HepG2 (cell line): ENCODE data around the gene ZNF749. TPM values are rescaled to one million over a fixed set of nuclear protein-coding genes. Genes with fewer than 3 reads are reported as not detected.
A peak's percentile ranks its signal among the peaks of the same experiment; 100 is the strongest.

ENCODE experiments used
- AHR ChIP-seq: IDR thresholded peaks from 2 replicates; pipeline ENCODE4 v1.6.1; 2018; ENCODE audit warnings: missing genetic modification reagents, missing compliant biosample characterization
- IRF2 ChIP-seq: IDR thresholded peaks from 2 replicates; pipeline ENCODE4 v1.6.1; 2018; ENCODE audit warnings: missing genetic modification reagents, missing compliant biosample characterization
- KAT2B ChIP-seq: fragments of 150-350 bp; IDR thresholded peaks from 2 replicates; pipeline ENCODE4 v1.6.1; 2014; ENCODE audit warnings: low read depth, low read length, borderline replicate concordance
- KLF15 ChIP-seq: sonication (generic); formaldehyde crosslinking; IDR thresholded peaks from 2 replicates; pipeline ENCODE4 v1.8.1; 2023; ENCODE audit warnings: borderline replicate concordance, mild to moderate bottlenecking, inconsistent platforms, missing genetic modification reagents, mixed read lengths
- MATR3 ChIP-seq: sonication (generic); formaldehyde crosslinking; IDR thresholded peaks from 2 replicates; pipeline ENCODE4 v1.4.0; 2020; ENCODE audit warnings: missing genetic modification reagents
- MEIS1 ChIP-seq: sonication (generic); formaldehyde crosslinking; IDR thresholded peaks from 2 replicates; pipeline ENCODE4 v1.9.0; 2021; ENCODE audit warnings: mild to moderate bottlenecking, missing genetic modification reagents, moderate library complexity, borderline replicate concordance
- MTF2 ChIP-seq: sonication (generic); formaldehyde crosslinking; IDR thresholded peaks from 2 replicates; pipeline ENCODE4 v1.5.0; 2020; ENCODE audit warnings: missing genetic modification reagents, borderline replicate concordance
- POLR2AphosphoS5 ChIP-seq: IDR thresholded peaks from 2 replicates; pipeline ENCODE4 v1.6.1; 2012; ENCODE audit warnings: low read depth, low read length
- SATB2 ChIP-seq: sonication (generic); formaldehyde crosslinking; IDR thresholded peaks from 2 replicates; pipeline ENCODE4 v1.5.0; 2020; ENCODE audit warnings: missing genetic modification reagents
- SOX5 ChIP-seq: IDR thresholded peaks from 2 replicates; pipeline ENCODE4 v1.6.1; 2016; ENCODE audit warnings: borderline replicate concordance
- THAP11 ChIP-seq: IDR thresholded peaks from 2 replicates; pipeline ENCODE4 v1.6.1; 2016; ENCODE audit warnings: missing biosample characterization, missing genetic modification reagents
- TSC22D2 ChIP-seq: sonication (generic); formaldehyde crosslinking; IDR thresholded peaks from 2 replicates; pipeline ENCODE4 v1.5.1; 2020; ENCODE audit warnings: missing genetic modification reagents, mild to moderate bottlenecking, borderline replicate concordance
- ZNF260 ChIP-seq: sonication (generic); formaldehyde crosslinking; IDR thresholded peaks from 2 replicates; pipeline ENCODE4 v1.4.0; 2020; ENCODE audit warnings: missing genetic modification reagents, low read depth, mild to moderate bottlenecking, borderline replicate concordance
- ZNF34 ChIP-seq: sonication (generic); formaldehyde crosslinking; IDR thresholded peaks from 2 replicates; pipeline ENCODE4 v1.4.0; 2020; ENCODE audit warnings: mild to moderate bottlenecking, missing genetic modification reagents, borderline replicate concordance
- ZNF547 ChIP-seq: sonication (generic); formaldehyde crosslinking; IDR thresholded peaks from 2 replicates; pipeline ENCODE4 v1.5.1; 2020; ENCODE audit warnings: mild to moderate bottlenecking, missing genetic modification reagents
- ZNF577 ChIP-seq: sonication (generic); formaldehyde crosslinking; IDR thresholded peaks from 2 replicates; pipeline ENCODE4 v1.4.0; 2020; ENCODE audit warnings: mild to moderate bottlenecking, low read depth, missing genetic modification reagents, borderline replicate concordance
- ZNF691 ChIP-seq: sonication (generic); formaldehyde crosslinking; IDR thresholded peaks from 2 replicates; pipeline ENCODE4 v1.4.0; 2020; ENCODE audit warnings: missing genetic modification reagents, low read depth, mild to moderate bottlenecking, borderline replicate concordance
- ZNF737 ChIP-seq: sonication (generic); formaldehyde crosslinking; IDR thresholded peaks from 2 replicates; pipeline ENCODE4 v1.5.0; 2020; ENCODE audit warnings: missing genetic modification reagents, mild to moderate bottlenecking, borderline replicate concordance
- ZSCAN20 ChIP-seq: sonication (generic); formaldehyde crosslinking; IDR thresholded peaks from 2 replicates; pipeline ENCODE4 v1.4.0; 2020; ENCODE audit warnings: missing genetic modification reagents, mild to moderate bottlenecking, borderline replicate concordance
- polyA plus RNA-seq, 8 experiments: library from polyadenylated mRNA; depleted of rRNA in 3 of 8; stranded (reverse) in 7 of 8; unstranded in 1 of 8; fragments of >200 nt; fragmentation: Illumina TruSeq in 4 of 8; extraction: Trizol in 4 of 8; gene quantifications; 2 replicates each; pipeline versions ENCODE4 v1.2.1 to v1.2.3, GENCODE V29; 2011 to 2016; ENCODE audit warnings: low read depth in 4 of 8, missing spikeins in 1 of 8, mixed read lengths in 1 of 8; ENCODE audit not compliant: insufficient read depth in 1 of 8
- total RNA-seq, 5 experiments: library from RNA; depleted of rRNA; stranded (reverse); fragments of >200 nt; fragmentation: Illumina TruSeq; extraction: Trizol; gene quantifications; 2 replicates each; pipeline ENCODE4 v1.2.3, GENCODE V29; 2016; ENCODE audit warnings: low read depth in 1 of 5
- TF ChIP-seq, protein P1 (sequence below): sonication (generic); formaldehyde crosslinking; IDR thresholded peaks from 2 replicates; pipeline ENCODE4 v1.8.1; 2023; ENCODE audit warnings: mild to moderate bottlenecking, moderate library complexity, missing genetic modification reagents
- TF ChIP-seq, protein P2 (sequence below): sonication (generic); formaldehyde crosslinking; IDR thresholded peaks from 2 replicates; pipeline ENCODE4 v1.4.0; 2020; ENCODE audit warnings: mild to moderate bottlenecking, missing genetic modification reagents
- TF ChIP-seq, protein P3 (sequence below): IDR thresholded peaks from 2 replicates; pipeline ENCODE4 v1.6.1; 2016; ENCODE audit warnings: low read depth, control low read depth
- TF ChIP-seq, protein P4 (sequence below): sonication (generic); formaldehyde crosslinking; IDR thresholded peaks from 2 replicates; pipeline ENCODE4 v1.8.1; 2022; ENCODE audit warnings: low read depth, mild to moderate bottlenecking, missing genetic modification reagents

The ZNF749 gene
- total and polyA plus RNA-seq, 2 of the 13 experiments (the other 11 are each of a cell fraction or from before 2014, with no cell fraction given) = 18.9 to 21.0 TPM

- no peak for TF ChIP-seq IRF2 (CRISPR knock-in tag)
- no peak for TF ChIP-seq SOX5 (CRISPR knock-in tag)
- TF ChIP-seq KAT2B = no peak
- TF ChIP-seq, protein P1, sequence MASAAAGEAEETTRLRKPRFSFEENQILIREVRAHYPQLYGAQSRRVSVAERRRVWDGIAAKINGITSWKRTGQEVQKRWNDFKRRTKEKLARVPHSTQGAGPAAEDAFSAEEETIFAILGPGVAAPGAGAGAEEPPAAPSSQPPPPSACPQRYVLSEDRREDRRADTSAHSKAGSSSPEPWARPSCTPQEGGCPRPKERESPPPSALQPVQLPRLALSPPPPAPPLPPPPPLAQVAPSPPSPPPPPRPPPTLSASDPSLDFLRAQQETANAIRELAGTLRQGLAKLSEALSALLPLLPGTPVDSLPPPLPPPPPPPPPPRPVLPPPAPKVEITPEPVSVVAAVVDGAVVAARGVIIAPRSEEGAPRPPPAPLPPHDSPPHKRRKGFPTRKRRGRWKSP = no peak
- no peak for TF ChIP-seq ZNF691 (CRISPR knock-in tag)
- TF ChIP-seq, protein P2, sequence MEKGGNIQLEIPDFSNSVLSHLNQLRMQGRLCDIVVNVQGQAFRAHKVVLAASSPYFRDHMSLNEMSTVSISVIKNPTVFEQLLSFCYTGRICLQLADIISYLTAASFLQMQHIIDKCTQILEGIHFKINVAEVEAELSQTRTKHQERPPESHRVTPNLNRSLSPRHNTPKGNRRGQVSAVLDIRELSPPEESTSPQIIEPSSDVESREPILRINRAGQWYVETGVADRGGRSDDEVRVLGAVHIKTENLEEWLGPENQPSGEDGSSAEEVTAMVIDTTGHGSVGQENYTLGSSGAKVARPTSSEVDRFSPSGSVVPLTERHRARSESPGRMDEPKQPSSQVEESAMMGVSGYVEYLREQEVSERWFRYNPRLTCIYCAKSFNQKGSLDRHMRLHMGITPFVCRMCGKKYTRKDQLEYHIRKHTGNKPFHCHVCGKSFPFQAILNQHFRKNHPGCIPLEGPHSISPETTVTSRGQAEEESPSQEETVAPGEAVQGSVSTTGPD (CRISPR knock-in tag) = no peak
- TF ChIP-seq POLR2AphosphoS5 = no peak
- no peak for TF ChIP-seq AHR (CRISPR knock-in tag)
- TF ChIP-seq TSC22D2 (CRISPR knock-in tag) = 0 out of 2 replicates have a peak, but pooled peaks have one; percentile 3
- TF ChIP-seq ZSCAN20 (CRISPR knock-in tag) = no peak
- TF ChIP-seq, protein P3, sequence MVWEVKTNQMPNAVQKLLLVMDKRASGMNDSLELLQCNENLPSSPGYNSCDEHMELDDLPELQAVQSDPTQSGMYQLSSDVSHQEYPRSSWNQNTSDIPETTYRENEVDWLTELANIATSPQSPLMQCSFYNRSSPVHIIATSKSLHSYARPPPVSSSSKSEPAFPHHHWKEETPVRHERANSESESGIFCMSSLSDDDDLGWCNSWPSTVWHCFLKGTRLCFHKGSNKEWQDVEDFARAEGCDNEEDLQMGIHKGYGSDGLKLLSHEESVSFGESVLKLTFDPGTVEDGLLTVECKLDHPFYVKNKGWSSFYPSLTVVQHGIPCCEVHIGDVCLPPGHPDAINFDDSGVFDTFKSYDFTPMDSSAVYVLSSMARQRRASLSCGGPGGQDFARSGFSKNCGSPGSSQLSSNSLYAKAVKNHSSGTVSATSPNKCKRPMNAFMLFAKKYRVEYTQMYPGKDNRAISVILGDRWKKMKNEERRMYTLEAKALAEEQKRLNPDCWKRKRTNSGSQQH = no peak
- no peak for TF ChIP-seq ZNF577
- no peak for TF ChIP-seq ZNF547 (CRISPR knock-in tag)
- TF ChIP-seq, protein P4, sequence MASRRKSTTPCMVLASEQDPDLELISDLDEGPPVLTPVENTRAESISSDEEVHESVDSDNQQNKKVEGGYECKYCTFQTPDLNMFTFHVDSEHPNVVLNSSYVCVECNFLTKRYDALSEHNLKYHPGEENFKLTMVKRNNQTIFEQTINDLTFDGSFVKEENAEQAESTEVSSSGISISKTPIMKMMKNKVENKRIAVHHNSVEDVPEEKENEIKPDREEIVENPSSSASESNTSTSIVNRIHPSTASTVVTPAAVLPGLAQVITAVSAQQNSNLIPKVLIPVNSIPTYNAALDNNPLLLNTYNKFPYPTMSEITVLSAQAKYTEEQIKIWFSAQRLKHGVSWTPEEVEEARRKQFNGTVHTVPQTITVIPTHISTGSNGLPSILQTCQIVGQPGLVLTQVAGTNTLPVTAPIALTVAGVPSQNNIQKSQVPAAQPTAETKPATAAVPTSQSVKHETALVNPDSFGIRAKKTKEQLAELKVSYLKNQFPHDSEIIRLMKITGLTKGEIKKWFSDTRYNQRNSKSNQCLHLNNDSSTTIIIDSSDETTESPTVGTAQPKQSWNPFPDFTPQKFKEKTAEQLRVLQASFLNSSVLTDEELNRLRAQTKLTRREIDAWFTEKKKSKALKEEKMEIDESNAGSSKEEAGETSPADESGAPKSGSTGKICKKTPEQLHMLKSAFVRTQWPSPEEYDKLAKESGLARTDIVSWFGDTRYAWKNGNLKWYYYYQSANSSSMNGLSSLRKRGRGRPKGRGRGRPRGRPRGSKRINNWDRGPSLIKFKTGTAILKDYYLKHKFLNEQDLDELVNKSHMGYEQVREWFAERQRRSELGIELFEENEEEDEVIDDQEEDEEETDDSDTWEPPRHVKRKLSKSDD (CRISPR knock-in tag) = no peak
- no peak for TF ChIP-seq KLF15 (CRISPR knock-in tag)
- TF ChIP-seq ZNF34 = 0 out of 2 replicates have a peak, but pooled peaks have one; percentile 31
- no peak for TF ChIP-seq SATB2 (CRISPR knock-in tag)
- 0 out of 2 replicates have a peak, but pooled peaks have one; percentile 27 for TF ChIP-seq MEIS1 (CRISPR knock-in tag)
- TF ChIP-seq THAP11 (CRISPR knock-in tag) = no peak
- TF ChIP-seq ZNF737 (CRISPR knock-in tag) = no peak
- TF ChIP-seq MATR3 (CRISPR knock-in tag) = no peak
- no peak for TF ChIP-seq ZNF260 (CRISPR knock-in tag)
- TF ChIP-seq MTF2 = no peak
Observed at GRCh38 chr19:57434386-57435061, 601 bp upstream of the ZNF749 start (continued).
